Stimulated activated CD8-positive, alpha-beta memory T cell treated with anti-CD3 and anti-CD28 coated beads, Interleukin-4, amount 100 ng/mL, for 24 hours (primary cell): ENCODE measurements around the gene UBE2J2.

ENCODE experiments used
- DNase-seq: peaks from one replicate; pipeline ENCODE4 v3.0.0-alpha.2; 2020; ENCODE audit warnings: low read depth

Gene UBE2J2

GRCh38 chr1:1211541-1212441 is 61.9 kb downstream of the UBE2J2 start:
- no peak for DNase-seq

GRCh38 chr1:1210726-1211540 is 62.7 kb downstream of the UBE2J2 start:
- DNase-seq: no peak

GRCh38 chr1:1208713-1209433 is 64.8 kb downstream of the UBE2J2 start:
- peak; percentile 37 for DNase-seq

- no peak for DNase-seq
Observed at GRCh38 chr1:1207571-1207892, 66.1 kb downstream of the UBE2J2 start.

GRCh38 chr1:1206966-1207531 is 66.6 kb downstream of the UBE2J2 start:
- no peak for DNase-seq

GRCh38 chr1:1206376-1206965 is 67.2 kb downstream of the UBE2J2 start, which contains the start of gene TNFRSF18:
Gene TNFRSF18 (minus strand): TSS chr1:1206592. CDS start chr1:1206571, 21 bp downstream.
- no peak for DNase-seq

GRCh38 chr1:1205769-1206375 is 67.8 kb downstream of the UBE2J2 start:
- no peak for DNase-seq

- DNase-seq: no peak
Observed at GRCh38 chr1:1204998-1205768, 68.5 kb downstream of the UBE2J2 start.

- no peak for DNase-seq
Observed at GRCh38 chr1:1204425-1204920, 69.2 kb downstream of the UBE2J2 start.
